Measurements from ENCODE around the gene DUSP18.
"Not testable (repeated sequence)": the region's sequence is repeated elsewhere in the genome, so short reads cannot be mapped to it uniquely, and the experiment has no call there.

The DUSP18 gene

GRCh38 chr22:30676565-30676964, 8.9 kb upstream of the DUSP18 start:
- DNase-seq, result not testable (repeated sequence)

DNA sequence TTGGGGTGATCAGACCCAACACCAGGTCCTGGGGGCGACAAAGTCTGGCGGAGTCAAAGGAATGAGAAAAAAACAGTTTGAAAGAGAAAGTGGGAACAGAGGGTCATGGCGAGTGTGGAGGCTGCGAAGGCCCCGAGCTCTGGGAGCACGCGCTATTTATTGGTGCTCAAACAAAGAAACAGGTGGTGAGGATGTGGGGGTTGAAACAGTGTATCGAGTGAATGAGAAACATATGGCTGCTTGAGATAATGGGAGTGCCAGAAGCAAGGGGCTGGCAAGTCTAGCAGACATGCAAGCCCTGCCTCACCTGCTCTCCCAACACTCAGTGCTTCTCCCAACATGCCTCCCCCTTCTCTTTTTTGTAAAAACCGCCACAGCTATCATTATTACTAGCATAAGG, 7.8 kb upstream of the DUSP18 start:
- DNase-seq, result no peak

- no peak for DNase-seq
These were observed 6.8 kb upstream of the DUSP18 start for GRCh38 chr22:30674482-30674881.

DNA sequence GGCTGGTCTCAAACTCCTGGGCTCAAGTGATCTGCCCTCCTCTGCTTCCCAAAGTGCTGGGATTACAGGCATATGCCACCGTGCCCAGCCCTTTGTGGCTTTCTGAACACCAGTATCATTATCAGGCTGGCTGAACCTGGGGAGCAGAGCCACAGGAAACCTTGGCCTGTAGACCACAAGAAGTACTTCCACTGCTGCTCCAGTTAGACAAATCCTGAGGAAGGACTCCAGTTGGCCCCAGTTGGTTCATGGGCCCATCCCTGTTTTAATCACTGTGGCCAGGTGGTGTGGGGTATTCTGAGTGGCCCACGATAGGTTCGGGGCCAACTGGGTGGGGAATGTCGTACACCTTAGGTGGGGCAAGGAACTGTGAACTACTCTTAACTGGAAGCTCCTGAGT, 5.5 kb upstream of the DUSP18 start:
- no peak for DNase-seq

- DNase-seq, result no peak
These were observed 3.4 kb upstream of the DUSP18 start for GRCh38 chr22:30671071-30671470.

DNA sequence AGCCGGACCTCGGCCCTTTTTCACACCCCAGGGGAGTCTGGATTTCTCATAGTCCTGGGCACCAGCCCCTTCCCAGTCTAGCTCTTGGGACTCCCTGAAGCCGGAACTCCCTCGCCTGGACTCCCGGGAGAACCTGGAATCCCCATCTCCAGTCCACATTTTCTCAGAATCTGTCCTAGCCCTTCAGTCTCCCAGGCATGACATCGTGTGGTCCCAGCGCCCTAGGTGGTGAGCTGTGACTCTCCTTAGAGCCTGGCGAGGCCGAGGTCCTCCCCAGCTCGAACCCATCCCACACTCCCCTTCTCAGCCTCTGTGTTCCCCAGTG, 673 bp upstream of the DUSP18 start:
- DNase-seq, result no peak

GRCh38 chr22:30667107-30667493, 575 bp downstream of the DUSP18 start:
- DNase-seq, result no peak

GRCh38 chr22:30665786-30666185, 1.9 kb downstream of the DUSP18 start:
- DNase-seq, result no peak

DNA sequence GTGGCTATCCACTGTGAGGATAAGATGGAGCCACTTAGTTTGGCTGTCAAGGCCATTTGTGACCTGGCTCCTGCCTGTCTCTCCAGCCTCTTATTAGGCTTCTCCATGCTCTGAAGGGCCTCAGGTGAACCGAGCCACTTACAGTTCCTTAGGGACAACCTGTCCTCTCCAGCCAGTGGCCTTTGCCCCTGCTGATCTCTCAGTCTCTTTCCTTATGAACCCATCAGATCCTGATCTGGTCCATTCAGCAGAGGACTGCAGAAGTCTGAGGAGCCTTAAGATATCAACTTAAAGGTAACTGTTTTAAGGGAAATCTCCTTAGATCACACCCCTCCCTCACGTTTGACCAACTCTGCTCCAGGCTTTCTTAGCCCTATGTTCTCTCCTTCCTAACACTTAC, 2.4 kb downstream of the DUSP18 start:
- DNase-seq, result no peak

DNA sequence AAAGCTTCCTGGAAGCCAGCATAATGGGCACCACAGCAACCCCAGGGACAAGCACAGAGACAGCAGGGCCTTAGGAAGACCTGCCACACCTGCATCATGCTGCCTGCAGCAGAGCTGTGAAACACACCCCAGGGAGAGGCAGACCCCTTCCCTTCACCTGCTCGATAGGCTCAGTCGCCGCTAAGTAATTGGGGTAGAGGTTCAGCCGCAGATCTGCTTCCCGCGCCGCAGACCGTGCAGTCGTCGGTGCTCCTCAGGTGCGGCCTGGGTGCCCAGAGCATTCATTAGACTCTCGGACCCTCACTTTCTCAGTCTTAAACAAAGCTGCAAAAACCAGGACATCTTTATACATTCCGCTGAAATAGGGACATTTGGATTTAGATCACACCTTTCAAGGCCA, 2.9 kb downstream of the DUSP18 start:
- no peak for DNase-seq

DNA sequence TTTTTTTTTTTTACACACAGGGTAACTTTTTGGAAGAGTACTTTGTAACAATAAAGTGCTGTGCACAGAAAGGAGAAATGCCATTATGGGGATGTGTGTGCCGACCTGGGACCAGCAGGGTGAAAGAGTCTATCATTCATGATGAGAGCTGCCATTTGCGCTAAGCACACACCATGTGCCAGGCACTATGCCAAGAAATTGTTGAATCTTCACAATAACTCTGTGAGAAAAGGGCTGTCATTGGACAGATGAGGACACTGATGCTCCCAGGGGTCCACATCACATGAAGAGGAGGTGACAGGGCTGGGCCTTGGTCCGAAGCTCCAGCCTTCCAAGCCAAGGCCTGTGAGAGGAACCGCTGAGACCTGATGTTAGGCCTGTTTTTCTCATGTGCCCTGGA, 5.6 kb downstream of the DUSP18 start:
- DNase-seq, result no peak

DNA sequence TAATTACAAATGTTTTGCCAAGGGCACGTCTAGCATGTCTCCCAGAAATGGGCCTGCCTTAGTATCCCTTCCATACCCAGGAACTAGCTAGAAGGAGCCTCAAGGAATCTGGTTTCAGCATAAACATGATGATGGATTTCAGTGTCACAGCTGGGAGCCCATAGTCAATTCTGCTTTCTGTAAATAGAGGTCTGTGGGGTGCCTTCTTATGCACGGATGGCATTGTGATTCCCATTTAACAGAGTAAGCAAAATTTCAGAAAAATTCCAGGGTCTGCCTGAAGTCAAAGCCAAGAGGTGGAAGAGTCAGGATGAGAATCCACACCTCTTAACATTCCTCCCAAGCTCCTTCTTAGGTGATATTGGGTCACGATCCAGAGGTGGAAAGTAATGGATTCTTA, 12.1 kb downstream of the DUSP18 start:
- DNase-seq, result no peak

GRCh38 chr22:30654361-30654760, 13.3 kb downstream of the DUSP18 start:
- no peak for DNase-seq

DNA sequence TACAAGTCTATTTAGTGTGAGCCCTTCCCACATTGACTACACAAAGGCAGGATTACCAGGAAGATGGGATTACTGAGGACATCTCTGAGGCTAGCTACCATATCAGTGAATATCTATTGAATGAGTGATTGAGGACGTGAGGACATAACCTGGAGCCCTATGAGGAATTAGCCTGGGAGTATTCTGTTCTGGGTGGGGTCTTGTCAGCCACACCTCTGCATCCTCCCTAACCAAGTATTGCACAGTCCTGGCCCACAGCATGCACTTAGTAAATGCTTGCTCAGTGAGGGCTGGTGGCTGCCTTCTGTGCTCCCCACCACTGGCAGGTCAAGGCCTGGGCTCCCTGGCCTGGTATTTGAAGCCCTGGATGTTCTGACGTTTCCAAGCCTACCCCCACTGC, 14.8 kb downstream of the DUSP18 start:
- DNase-seq, result no peak

DNA sequence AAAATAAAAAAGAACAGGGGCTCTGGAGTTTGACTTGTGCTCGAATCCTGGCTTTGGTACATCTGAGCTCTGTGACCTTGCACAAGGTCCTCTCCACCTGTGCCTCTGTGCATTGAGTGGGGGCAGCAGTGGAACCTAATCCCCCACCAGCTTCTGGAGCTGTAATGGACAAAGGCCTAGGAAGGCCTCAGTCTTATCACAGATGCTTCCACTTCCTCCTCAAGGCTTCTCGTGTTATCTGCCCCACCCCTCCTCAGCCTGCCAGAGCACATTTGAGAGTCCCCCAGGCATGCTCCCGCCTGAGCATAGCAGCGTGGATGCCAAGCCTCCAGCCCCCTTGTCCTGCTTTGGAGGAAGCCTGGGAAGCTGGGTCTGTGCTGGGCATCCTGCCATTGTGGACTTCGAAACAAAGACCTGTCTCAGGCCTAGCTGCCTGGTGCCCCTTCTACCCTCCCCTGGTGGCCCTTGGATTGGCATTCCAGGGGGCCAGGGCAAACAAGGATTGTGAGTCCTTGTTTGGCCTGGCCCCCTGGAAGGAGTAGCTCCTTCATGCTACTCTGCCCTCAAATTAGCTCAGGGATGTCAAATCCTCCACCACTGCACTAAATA, 17.1 kb downstream of the DUSP18 start:
- no peak for DNase-seq

- DNase-seq, result peak; percentile 92
These were observed 18.2 kb downstream of the DUSP18 start for GRCh38 chr22:30649430-30650007.

DNA sequence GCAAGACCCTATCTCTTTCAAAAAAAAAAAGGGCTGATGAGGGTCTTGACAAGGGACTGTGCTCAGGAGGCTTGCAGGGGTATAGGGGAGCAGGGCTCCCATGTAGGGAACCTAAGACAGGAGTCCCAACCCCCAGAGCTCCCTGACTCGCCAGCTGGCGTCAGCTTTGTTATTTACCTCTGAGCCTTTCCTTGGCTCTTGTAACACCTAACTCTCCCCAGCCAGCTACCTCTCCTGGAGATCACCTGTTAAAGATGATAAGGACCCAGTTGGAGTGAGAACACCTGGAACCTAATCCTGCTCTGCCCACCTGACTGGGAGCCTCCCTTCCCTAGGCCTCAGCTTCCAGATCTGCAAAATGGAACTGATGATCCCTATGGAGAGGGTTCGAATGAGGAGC, 18.9 kb downstream of the DUSP18 start:
- no peak for DNase-seq

GRCh38 chr22:30647536-30647935, 20.1 kb downstream of the DUSP18 start:
- no peak for DNase-seq

DNA sequence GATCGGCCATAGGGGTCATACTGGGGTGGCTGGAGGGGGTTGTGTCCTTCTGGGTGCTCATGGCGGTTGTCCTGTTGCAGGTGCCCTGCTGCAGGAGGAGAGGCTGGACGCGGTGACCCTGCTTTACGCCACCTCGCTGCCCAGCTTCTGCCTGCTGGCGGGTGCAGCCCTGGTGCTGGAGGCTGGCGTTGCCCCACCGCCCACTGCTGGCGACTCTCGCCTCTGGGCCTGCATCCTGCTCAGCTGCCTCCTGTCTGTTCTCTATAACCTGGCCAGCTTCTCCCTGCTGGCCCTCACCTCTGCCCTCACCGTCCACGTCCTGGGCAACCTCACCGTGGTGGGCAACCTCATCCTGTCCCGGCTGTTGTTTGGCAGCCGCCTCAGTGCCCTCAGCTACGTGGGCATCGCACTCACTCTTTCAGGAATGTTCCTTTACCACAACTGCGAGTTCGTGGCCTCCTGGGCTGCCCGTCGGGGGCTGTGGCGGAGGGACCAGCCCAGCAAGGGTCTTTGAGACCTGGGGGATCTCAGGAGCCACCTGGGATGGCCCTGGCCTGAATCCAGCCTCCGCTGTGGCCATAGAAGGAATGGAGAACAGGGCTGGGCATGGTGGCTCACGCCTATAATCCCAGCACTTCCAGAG, 21.0 kb downstream of the DUSP18 start:
- no peak for DNase-seq

DNA sequence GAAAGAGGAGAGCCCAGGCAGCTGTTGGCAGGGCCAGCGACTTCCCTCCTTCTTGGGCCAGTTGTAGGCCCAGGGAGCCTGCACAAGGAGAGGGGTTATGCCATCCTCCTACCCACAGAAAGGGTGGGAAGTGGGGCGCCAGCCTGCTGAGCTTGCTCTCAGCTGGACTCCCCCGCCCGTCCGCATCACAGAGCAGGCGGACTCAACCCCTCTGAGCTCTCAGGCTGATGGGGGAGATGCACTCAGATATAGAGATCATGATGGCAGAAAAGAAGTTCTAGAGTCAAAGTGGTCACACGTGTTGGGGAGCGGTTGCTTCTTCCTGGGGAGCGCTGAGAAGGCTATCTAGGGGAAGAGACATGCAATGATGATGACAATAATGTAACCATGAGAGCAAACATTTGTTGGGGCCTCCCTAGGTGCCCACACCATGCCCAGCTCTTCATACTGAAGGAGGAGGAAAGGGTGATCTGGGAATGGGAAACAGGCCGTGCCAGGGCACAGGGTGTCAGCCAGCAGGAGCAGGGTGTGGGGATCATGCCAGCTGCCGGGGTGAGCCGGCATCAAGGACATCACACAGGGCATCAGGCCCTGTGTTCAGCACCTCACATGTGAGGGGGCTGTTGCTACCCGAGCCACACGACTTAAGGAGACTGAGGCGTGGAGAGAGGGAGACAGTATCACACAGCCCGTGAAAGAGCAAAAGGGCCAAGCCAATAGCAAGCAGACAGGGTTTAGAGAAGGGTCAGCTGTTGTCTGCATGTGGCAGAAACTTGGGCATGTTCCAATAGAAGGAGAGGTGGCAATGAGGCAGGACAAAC, 24.4 kb downstream of the DUSP18 start:
- no peak for DNase-seq

DNA sequence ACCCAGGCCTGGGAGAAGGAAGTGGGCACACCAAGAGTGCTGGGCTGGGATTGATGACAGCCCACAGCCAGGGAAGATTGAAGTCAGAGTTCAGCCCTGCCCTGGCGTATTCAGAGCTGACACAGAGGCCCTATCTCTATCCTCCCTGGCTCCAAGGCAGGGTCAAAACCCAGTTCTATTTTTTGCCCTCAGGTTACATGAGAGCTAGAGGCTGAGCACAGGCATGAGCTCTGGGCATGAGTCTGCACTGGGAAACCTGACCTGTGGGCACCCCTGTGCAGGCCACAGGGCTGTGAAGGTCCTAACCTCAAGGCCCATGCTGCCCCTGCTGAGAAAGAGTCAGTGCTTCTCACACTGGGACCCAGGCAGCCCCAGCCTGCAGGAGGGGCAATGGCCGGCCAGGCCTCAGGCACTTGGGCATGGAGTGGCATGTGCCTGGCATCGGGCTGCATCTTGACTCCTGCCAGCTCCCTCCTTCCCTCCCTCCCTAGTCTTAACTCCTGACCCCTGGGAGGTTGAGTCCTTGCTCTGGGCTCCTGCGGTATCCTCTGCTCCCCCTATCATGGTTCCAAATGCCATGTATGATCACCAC, 26.7 kb downstream of the DUSP18 start:
- no peak for DNase-seq

GRCh38 chr22:30640361-30640760, 27.3 kb downstream of the DUSP18 start:
- DNase-seq, result no peak

- no peak for DNase-seq
These were observed 30.0 kb downstream of the DUSP18 start for GRCh38 chr22:30637701-30638114.
